ENCODE measurements around the gene SLC22A7.
A peak's percentile ranks its signal among the peaks of the same experiment; 100 is the strongest.
"Not testable (repeated sequence)": the region's sequence is repeated elsewhere in the genome, so short reads cannot be mapped to it uniquely, and the experiment has no call there.

The SLC22A7 gene

DNA sequence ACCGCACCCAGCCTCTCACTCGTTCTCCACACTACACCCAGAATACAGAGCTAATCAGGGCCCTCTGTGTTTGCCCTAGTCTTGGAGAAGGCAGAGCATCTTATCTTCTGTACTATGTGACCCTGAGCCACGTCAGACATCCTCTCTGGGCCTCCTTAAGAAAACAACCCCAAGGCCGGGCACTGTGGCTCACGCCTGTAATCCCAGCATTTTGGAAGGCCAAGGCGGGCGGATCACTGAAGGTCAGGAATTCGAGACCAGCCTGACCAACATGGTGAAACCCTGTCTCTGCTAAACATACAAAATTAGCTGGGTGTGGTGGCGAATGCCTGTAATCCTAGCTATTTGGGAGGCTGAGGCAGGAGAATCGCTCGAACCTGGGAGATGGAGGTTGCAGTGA, 4.9 kb downstream of the SLC22A7 start:
- DNase-seq = not testable (repeated sequence)

DNA sequence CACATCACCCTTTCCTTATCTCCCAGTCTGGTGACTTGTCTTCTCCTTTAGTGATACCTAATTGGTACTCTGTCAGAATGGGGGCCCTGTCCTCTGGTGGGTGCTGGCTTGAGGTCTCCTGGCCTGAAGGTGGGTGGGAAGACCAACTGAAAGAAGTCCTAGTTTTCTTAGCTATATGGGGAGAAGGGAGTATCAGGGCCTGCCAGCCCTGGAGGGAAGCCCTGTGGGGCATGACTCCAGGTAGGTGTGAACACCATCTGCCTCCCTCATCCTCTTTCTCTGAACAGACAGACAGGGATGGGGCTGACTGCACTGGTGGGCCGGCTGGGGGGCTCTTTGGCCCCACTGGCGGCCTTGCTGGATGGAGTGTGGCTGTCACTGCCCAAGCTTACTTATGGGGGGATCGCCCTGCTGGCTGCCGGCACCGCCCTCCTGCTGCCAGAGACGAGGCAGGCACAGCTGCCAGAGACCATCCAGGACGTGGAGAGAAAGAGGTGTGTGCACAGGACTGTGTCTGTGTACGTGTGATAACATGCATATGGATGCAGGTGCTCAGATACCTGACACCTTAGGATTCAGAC, 5.8 kb downstream of the SLC22A7 start:
- no peak for DNase-seq

DNA sequence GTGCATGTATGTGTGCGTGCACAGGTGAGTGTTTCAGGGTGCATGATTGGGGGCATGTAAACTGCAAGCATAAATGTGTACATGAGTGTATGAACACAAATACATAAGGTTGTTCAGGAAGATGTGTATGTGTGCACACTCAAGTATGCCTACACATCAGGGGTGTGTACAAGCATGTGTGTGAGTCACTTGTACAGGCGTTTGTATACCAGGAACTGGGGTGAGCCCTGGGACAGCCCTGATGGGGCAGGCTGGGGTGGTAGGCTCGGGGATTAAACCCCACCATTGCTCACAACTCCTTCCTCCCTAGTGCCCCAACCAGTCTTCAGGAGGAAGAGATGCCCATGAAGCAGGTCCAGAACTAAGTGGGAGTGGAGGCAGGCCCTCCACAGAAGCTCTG, 6.3 kb downstream of the SLC22A7 start:
- DNase-seq = no peak

DNA sequence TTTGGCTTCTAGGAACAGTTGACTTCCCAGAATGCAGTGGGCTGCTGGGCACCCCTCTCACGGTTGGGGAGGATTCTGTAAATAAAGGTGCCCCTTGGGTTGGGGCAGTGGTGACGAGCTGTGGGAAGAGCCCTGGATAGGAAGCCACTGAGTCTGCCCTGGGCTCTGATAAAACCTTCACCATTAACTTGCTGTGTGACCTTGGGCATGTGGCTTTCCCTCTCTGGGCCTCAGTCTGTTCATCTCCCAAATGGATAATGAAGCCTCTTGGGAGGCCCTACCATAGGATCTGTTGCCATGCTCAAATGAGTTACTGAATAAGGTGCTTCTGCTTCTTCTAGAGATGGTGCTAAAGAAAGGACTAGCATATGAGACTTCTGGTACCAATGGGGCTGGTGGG, 6.8 kb downstream of the SLC22A7 start:
- DNase-seq = no peak

DNA sequence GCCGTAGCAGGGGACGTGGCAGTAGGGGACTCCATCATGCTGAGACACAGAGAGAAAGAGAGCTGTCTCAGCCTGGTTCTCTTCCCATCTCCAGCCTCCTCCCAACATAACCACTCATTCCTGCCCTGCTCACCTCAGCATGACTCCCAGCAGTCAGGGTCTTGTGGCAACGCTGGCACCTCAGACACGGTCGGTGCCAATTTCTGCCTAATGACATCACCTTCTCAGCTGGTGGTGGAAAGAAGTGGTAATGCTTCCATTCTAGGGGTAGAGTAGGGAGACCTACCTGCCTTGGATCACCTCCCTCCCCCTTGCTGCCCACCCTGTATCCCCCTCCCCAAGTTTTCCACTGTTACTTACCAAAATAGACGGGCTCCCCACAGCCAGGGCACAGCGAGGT, 8.0 kb downstream of the SLC22A7 start:
- DNase-seq = no peak

DNA sequence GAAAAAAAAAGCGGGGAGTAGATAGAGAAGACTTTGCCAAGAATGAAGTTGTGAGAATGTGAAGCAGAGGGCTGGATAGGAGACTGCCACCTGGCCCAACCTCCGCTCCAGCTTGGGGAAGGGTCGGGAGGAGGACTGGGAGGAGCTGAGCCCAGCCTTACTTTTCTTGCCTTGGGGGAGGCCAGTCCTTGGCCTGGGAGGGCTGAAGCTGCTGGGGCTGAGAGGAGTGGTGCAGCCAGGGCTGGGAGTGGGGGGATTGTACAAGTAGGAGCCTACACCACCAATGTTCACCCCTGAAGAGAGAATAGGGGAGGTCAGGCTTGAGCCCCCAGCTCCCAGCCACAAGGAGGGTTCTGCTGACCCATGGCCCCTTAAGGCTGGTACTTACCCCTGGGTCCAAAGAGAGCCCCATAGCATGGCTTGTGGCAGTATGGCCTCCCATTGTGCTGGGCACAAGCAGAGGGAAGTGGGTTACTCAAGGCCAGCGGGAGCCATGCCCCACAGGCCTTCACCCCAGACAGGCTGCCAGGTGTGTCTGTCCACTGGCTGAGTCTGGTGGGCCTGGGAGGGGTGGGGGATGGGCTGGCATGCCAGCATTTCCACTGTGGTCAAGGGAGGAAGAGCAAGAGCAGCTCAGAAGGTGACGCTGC, 9.5 kb downstream of the SLC22A7 start:
- no peak for DNase-seq

DNA sequence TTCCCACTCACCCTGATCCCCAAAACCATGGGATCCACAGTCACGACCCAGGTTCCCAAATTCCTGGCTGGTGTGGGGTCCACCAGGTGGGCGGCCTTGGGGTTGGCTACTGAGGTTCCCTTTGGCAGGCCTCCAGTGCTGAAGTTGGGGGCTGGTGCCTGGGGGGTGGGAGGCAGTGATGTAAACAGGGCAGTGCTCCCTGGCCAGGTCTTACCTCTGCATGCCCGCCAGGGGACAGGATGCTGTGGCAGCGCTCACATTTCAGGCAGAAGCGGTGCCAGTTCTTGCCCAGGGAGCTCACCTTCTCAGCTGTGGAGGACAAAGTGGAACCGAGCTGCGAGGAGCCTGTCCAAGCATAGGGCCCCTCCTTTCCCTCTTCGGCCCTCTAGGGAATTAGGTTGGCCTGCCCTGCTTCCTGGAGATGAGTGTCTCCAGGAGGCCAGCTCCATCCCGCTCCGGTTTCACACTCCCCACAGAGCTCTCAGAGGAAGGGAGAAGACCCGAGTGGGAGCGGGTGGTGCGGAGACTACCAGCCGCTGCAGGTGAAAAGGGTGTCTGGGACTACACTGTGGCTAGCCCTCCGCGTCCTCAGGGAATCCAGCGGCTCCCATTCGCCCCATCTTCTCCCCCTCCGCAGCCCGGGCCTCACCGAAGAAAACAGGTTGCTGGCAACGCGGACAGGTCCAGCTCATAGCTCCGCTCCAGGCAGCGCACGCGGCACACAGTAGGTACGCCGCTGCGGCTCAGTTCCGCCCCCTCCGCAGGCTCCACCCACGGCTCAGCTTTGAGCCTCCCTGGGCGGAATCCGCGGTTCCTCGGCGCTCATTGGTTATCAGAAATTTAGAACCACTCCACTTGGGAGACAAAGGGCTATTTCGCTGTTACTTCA, 10.3 kb downstream of the SLC22A7 start, which contains the start of gene CRIP3:
Gene CRIP3 (minus strand): TSS at position 726 of the 889 bp plus-strand sequence. CDS start 34 bp downstream, at position 692.
- peak; percentile 36 for DNase-seq

DNA sequence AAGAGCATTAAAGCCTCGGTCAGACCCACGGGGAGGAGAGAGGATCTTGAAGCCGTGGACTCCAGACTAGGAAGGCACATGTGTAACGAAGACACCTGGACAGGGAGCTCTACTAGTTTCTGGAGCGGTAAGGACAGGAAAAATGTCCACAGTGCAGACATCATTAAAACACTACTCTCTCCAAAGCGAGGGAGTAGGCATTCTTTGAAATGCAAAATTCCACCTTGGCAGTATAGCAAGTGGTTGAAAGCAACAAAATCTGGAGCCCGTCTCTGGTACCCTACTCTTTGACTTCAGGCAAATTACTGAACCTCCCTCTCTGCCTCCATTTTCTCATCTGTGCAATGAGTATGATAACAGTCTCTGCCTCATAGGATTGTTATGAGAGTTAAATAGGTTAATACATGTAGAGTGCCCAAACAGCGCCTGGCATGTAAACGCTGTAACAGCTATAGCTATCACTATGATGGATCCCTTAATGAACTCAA, 11.0 kb downstream of the SLC22A7 start:
- DNase-seq = no peak

DNA sequence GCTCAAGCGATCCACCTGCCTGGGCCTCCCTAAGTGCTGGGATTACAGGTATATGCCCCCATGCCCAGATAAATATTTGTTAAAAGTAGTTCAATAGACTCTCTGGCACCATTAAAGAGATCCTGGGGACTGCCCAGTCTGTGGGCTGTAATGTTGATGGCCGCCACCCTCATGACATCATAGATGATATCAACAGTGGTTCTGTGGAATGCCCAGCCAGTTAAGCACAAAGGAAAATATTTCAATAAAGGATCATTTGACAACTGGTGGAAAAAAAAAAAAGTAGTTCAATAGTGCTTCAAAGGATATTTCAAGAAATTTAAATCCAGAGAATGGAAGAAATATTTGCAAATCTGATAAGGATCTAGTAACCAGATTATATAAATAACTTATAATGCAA, 12.1 kb downstream of the SLC22A7 start:
- DNase-seq = no peak

DNA sequence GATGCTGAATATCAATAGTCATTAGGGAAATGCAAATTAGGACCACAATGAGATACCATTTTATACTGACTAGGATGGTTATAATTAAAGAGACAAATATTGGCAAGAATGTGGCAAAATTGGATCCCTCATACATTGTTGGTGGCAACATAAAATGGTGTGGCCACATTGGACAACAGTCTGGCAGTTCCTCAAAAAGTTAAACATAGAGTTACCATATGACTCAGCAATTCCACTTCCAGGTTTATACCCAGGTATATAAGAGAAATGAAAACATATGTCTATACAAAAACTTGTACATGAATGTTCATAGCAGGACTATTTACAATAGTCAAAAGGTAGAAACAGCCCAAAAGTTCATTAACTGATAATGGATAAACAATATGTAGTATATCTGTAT, 12.6 kb downstream of the SLC22A7 start:
- no peak for DNase-seq

DNA sequence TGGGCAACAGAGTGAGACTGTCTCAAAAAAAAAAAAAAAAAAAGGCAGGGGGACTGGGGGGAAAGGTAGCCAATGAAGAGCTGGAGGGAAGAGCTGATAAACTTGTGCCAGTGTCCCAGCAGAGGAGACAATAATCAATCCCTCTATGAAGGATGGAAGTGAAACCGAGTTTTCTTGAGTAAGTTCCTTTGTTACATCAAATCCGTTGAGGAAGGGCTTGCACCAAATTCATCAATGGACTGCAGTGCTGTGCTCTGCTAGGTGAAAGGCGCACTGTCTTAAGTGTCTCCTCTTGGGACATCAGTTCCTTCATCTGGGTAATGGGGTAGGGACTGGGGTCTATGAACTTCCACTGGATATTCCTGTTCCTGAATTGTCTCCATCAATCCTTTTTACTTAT, 13.6 kb downstream of the SLC22A7 start:
- no peak for DNase-seq

DNA sequence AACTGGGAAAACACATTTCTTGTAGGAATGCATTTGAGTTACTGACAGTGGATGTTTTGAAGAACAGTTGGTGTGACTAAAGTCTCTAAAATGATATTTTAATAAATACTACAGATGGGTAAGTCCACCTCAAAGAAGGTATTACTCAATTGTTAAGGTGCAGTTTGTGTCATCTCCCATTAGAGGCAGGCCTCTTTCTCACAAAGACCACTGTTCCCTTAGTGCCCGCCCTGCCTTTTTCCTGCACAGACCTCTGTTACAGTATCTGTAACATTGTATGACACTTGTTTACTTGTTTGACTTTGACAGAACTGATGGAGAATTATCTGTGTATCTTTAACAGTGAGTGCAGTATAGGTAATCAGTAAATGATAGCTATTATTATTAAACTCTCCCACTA, 15.8 kb downstream of the SLC22A7 start:
- DNase-seq = no peak

DNA sequence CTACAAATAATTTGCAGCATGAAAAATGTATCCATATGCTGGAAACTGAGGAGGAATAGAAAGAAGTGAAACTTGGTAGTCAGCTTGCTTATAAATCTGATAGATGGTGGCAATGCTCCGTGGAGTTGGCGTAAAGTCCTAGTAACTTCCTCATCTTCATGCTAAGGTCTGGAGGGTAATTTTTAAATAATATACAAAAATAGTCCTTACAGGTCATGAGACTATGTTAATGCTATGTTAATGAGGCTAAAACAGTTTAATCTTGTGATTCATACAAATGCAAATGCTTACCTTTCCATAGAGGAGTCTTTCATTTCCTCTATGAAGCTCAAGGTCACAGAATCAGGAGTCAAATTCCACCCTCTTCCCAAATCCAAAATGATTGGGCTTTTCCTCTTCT, 20.0 kb downstream of the SLC22A7 start:
- DNase-seq = no peak

DNA sequence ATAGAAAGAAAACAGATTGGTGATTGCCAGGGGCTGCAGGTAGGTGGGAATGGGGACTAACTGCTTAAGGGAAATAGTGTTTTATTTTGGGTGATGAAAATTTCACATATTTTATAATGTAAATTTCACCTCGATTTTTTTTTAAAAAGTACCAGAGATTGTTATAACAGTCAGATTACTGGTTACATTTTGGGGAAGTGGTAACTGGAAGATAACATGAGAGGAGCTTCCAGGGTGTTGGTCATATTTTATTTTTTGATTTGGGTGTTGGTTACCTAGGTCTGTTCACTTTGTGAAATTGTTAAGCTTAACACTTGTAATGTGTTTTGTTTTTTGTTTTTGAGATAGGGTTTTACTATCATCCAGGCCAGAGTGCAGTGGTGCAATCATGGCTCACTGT, 27.8 kb downstream of the SLC22A7 start:
- no peak for DNase-seq

DNA sequence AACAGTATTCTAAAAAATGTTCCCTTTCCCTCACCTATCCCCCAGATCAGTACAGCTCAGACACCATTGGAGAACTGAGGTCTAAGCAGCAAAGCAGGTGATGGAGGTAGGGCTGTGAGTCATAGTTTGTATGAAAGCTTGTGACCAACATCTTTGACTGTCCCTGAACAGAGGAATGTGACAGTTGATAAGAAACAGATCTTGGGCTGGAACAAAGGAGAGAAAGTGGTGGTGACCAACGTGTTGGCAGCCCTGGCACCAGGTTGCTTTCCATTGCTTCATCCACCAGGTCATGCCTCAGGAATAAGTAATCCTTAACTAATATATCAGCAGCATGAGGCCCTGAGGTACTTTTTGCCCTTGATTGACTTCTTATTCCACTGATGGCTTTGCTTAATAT, 30.5 kb downstream of the SLC22A7 start:
- DNase-seq = no peak

DNA sequence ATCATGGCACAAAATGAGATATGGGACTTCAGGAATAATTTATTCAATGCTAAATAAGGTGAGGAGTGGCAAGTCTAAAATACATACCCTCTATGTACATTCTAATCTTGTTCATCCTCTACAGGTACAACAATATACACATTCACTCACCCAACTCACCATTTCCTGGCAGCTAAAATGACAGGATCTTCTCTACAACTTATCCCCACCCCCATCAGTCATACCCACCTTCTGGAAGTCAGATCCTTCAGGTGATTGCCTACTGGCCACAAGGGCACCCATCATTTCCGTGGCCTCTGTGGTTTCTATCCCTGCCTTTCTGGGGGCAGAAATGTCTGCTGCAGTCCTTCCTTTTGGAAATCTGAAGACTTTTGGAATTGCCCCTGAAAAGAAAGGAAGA, 33.4 kb downstream of the SLC22A7 start:
- peak; percentile 5 for DNase-seq

DNA sequence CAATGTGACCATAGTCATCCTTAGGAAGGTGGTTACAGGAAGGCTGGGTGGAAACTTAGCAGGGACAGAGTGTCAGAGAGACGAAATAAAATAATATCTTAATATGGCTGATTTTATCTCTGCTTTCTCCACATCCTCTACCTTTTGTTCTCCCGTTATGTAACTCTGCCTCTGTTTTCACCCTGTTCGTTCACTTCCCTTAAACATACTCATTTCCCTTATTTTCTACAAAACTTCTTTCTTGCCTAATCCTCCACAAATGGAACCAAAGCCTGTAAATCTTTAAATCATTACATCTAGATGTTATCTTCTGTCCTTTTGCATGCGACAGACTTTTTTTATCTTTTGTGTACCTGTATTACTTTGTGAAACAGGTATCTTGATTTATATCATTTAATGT, 33.8 kb downstream of the SLC22A7 start:
- no peak for DNase-seq

DNA sequence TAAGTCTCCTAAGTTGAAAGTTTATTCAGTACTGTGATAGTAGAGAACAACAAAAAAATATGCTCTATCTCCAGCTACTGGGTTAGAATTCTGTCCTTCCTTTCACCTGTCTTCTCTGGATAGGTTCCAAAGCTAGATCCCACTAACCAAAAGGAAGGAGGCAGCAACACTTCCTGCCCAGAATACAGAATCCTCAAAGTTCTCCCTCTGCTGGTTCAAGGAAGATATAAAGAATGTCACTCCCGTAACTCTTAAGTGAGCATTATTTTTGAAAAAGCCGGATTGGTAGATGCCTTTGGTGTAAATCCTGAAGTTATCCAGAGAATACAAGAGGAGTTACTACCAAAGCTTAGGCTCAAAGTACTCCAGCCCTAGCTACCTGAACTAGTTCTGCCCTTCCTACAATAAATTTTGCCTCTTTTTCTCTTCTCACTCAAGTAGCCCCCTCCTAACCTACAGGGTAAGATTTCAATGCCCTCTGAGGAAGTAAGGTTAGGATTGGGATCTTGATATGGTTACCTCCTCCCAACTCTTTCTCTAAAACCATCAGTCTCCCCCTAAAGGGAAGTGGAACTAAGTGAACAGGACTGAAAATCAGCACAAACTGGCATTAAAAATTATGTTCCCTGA, 36.5 kb downstream of the SLC22A7 start:
- DNase-seq = no peak

DNA sequence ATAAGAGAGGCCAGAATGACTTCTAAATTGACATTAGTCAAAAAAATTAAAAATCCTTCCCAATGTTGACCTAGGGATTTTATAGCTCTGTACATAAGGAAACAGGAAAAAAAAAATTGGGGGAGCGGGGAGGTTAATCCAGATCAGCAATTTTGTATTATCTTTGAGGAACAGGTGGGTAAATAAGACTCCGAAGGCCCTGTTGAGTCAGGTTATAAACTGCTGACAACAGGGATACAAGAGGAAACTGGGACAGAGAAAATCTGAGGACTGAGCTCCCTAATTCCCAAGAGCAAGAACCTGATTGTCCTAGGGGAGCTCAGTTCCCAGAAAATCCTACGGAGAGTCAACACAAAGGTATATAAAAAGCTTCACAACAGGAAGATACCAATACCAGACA, 37.4 kb downstream of the SLC22A7 start:
- DNase-seq = no peak

DNA sequence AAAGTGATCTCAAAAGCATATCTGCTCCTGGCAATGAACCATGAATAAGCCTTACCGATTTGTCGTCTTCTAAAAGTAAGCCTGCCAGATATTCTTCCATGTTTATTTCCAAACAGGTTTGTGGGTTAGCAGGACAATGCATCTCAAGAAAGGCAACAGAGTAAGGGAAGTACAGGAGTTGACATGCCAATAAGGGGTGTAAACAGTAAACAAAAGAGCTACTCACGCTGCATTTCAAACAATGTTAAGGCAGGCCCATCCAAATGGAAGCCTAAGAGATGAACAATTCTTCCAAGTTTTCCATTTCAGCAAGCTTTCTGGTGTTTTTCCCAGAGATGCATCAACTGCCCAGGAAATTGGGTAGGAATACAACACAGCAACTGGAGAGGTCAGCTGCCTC, 38.3 kb downstream of the SLC22A7 start:
- DNase-seq = no peak

DNA sequence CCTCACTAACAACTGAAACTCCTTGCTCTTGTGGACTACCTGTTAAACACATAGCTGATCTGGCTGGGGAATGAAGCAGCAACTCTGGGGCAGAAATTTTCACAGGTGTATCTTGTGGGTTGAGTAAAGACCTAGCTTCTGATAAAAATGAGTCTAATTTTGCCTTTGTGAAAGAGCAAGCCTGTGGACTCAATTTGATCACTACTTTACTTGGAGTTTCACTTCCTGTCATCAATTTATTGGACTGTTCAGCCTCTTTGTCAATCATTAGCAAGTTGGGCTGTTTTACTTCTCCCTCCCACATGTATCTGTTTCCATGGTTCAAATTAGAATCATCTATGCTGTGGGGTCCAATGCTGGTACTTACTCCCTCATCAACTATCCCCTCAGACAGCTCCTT, 40.2 kb downstream of the SLC22A7 start:
- DNase-seq = no peak

DNA sequence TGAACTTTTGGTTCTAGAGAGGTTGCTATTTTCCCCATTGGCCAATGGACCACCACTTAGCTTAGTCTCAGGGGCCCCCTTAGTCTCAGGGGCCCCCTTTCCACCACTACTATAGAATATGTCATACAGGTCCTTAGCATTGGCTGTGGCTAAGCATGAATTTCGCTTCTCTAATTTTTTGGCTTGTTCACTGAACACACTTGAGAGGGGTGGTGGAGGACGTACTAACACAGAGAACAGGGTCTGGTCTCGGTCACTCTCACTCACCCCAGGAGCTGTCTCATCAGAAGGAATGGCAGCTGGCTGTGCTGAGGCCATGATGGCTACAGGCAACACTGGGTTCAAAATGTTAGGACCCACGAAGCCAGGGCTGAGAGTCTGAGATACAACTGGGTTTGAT, 41.1 kb downstream of the SLC22A7 start:
- DNase-seq = no peak

DNA sequence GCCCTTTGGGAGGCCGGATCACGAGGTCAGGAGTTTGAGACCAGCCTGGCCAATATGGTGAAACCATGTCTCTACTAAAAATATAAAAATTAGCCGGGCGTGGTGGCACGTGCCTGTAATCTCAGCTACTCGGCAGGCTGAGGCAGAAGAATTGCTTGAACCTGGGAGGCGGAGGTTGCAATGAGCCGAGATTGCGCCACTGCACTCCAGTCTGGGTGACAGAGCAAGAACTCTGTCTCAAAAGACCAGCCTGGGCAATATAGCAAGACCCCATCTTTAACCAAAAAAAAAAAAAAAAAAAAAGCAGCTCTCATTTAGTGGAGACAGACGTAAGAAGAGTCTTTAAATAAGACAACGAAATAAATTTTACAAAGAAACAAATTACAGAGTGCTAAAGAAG, 48.2 kb downstream of the SLC22A7 start:
- DNase-seq = not testable (repeated sequence)

Data from activated CD4-positive, alpha-beta T cell treated with anti-CD3 and anti-CD28 coated beads, Interleukin-2, amount 50 U/mL, for 16 hours (primary cell).